Measurements from ENCODE around the gene DOCK8.

DOCK8 gene

GRCh38 chr9:512555-513272 lies 298.0 kb downstream of the DOCK8 start:
- DNase-seq, result peak; percentile 69

Data from NCI-H187 treated with DMSO at 0.1 percent for 48 hours (cell line).